Hypothalamus (tissue), 51 donors: ENCODE results near the gene P2RY6.
"Not testable (repeated sequence)": the region's sequence is repeated elsewhere in the genome, so short reads cannot be mapped to it uniquely, and the experiment has no call there.

Experiments used
- DNase-seq, 51 donors: peaks; one replicate each; lab custom pipeline; 2025; lab: John Stamatoyannopoulos, UW

P2RY6 gene

GRCh38 chr11:73274191-73274590, 2.1 kb downstream of the P2RY6 start:
- not testable (repeated sequence) for DNase-seq

DNA sequence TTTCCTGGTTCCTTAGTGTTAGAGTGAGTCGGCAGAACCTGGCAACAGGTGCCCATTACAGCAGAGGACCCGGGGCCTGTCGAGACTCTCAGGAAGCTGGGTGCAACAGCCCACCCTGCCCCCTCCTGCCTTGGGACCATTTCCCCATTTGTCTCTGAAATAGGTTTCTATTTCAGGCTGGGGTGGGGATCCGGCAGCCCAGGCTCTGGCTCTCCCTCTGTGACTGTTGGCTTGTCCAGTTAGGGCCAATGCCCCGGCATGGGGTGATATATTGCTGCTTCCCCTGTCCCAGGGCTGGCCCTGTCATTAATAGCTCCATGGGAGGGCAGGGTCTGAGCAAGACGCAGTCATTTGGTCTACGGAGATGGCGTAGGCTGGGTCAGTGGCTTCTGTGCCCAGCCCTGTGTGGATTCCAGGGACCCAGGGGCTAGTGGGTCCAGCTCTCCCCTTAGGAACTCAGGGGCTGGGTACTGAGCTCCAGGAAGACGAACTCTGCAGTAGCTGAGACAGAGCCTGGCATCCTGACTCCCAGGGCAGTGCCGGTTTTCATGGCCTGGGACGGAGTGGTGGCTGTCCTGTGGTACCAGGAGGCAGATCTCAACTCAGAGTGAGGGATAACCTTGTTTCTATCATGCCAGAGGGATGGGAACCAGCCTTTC, 2.7 kb downstream of the P2RY6 start:
- no peak for DNase-seq

DNA sequence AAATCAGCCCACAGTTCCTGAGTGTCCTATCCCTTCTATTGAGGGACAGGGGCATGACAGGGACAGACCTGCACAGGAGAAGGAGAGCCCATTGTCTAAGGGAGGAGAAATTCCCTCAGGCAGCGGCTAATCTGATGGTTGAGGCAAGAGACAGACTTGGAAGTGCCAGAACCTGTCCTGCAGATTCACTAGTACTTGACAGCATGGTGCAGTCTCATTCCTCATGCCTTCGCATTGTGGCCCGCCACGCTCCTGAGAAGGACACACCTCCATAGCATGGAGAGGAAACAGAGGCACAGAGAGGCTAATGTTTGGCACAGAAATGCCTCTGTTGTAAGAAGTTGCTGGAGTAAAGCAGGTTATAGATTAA, 3.2 kb downstream of the P2RY6 start:
- no peak for DNase-seq

DNA sequence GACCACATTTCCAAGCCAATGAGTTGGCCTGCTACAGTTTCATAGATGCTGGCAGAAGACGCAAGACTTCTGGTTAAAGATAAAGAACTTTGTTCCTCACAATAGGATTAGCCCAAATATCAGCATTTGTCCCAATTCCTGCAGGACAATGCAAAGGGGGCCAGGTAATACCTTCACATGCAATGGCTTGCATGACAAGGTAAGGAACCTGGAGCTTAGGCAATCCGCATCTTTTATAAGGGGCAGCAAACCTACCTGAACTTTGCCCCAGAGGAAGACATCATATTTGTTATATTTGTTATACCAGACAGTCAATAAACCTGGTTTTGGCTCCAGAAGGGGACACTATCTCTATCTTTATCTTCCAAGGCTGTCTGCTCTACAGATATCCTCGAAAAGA, 5.3 kb downstream of the P2RY6 start:
- no peak for DNase-seq

DNA sequence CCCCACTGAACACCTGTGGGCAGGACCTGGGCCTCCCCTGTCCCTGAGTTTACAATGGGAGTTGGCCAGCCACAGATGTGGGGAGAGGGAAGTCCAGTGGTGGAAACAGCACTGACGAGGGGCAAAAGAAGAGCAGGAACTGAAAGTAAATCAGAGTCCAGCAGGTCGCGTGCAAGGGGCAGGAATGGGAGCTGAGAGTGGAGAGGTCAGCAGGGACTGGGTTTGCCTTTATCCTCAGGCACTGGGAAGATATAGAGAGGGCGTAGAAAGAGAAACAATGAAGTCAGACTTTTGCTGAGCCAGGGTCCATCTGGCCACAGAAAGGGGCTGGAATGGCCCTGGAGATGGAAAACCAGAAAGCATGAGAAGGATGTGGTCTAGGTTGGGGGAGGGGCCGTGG, 8.5 kb downstream of the P2RY6 start:
- DNase-seq = no peak

DNA sequence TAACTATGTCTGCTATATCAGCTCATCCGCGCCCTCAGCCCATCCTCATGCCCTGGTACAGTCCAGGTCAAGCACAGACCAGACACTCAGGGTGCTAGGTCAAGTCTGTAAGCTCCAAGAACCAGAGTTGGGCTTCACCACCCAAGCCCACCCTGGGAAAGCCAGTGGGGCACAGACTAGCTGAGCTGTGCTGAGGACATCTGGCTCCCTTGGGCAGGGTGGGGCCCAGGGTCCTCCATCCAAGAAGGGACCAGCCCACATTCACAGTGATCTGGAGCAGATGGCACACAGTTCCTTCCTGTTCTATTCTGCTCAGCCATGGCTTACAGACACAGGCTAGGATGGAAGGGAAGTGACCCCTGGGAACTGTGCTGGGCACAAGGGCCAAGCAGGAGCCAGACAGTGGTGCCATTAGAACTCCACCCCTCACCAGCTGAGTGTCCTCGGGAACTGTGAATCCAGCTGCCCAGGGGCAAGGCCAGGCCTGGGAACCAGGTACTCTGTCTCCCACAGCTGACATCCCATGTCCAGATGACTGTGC, 9.1 kb downstream of the P2RY6 start:
- no peak for DNase-seq

GRCh38 chr11:73281796-73282660, 9.9 kb downstream of the P2RY6 start:
- DNase-seq = no peak

- no peak for DNase-seq
These were observed 11.3 kb downstream of the P2RY6 start for GRCh38 chr11:73283276-73284000.

- DNase-seq = no peak
These were observed 12.0 kb downstream of the P2RY6 start for GRCh38 chr11:73284106-73284505.

GRCh38 chr11:73285721-73286120, 13.6 kb downstream of the P2RY6 start:
- DNase-seq = no peak

- DNase-seq = no peak
These were observed 14.2 kb downstream of the P2RY6 start for GRCh38 chr11:73286240-73286810.

GRCh38 chr11:73287400-73288101, 15.4 kb downstream of the P2RY6 start:
- DNase-seq = no peak

DNA sequence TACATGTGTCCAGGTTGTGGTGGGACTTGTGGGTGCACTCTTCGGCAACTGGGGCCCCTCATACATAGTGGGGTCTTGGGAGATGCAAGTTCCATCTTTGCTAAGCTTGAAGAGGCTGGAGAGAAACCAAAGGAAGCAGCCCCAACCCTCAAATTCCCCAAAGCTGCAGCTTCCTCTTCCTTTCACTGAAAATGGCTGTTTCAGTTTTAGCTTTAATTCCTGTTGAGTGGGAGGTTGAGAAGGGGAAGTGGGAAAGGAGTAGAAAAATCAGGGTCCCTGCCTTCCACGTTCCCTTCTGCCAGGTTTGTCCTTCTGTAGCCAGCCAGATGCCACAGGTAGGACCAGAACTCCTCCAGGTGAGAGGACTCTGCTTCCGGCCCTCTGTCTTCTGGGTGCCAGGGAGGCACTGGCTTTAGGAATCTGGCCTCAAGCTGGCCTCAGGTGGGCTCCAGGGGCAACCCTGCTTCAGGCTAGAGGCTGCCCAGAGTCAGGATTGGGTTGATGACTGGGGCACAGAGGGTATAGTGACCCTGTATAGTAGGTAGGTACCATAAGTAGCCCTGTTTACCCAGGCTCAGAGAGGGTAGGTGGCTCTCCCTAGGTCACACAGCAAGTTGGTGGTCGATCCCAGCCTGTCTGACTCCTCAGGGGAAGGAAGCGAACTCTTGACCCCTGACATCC, 16.2 kb downstream of the P2RY6 start:
- DNase-seq = no peak

DNA sequence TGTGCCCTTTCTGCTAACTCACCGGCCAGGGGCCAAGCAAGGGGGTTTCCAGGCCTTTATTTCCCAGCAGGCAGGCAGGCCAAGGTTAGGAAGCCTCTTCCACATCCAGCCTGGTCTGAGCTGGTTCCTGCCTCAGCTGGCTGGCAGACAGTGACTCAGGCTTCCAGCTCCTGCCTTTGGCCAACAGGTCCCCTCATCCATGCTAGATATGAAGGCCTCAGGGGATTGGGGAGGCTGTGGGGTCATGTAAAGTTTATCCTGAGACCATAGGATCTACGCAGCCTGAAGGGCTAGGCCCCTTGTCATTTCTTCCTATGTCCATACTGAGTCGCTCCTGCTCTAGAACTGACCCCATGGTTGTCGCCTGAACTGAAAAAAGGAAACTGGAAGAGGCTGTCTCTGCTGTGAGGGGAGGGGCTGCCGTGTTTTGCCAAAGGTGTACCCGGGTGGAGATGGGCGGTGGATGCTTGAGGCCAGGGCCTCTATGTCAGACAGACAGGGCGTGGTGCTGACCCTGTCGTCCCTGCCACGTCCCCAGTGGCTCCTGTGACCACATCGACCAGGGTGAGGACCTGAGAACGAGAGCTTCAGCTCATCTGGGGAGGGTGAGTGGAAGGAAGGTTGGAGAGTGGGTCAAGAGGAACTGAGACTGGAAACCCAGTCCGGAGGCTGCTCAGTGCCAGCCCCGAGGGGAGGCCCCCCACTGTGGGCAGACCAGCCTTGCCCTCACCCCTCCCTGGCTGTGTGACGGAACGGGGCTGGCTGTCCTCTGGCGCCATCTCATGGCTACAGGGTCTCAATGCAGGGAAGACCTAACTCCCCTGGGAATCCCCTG, 17.0 kb downstream of the P2RY6 start:
- peak in 44 of 51 donors; percentile 23 to 78 (median 58) for DNase-seq

DNA sequence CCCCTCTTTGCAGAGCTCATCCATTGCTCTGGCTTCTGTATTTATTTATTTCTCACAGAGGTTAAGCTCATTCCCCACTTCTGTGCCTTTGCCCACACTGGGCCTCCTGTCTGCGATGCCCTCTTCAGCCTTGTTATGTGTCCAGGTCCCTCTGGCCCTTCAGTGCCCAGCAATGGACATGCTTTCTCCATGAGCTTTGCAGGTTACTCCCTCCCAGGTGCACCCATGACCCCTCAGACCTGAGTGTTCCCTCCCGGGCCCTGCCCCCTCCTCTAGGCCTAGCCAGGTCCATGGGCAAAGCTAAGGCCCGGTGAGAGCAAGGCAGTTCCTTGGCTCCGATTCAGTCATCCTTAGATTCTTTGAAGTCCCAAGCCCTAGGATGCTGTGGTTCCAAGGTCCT, 18.4 kb downstream of the P2RY6 start:
- no peak for DNase-seq

GRCh38 chr11:73291196-73291595, 19.1 kb downstream of the P2RY6 start:
- no peak for DNase-seq

GRCh38 chr11:73291781-73292524, 19.8 kb downstream of the P2RY6 start:
- no peak for DNase-seq

DNA sequence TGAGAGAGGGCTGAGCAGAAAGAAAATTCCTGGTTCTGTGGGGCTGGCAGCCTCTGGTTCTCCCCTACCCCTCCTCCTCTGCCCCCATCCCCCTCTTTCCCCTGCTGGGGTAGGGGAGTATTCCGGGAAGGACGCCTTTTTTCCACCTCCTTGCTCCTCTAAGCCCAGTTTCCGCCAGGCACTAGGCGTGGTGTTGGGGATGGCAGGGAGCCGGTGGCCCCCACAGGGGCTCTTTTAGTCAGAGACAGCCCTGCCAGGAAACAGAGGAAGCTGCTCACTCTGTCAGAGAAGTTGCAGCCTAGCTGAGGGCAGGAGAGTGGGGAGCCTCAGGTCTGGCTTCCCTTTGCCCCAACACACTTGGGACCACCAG, 20.4 kb downstream of the P2RY6 start:
- no peak for DNase-seq
